ENCODE results near the gene LCMT1.
A peak's percentile ranks its signal among the peaks of the same experiment; 100 is the strongest.

Gene LCMT1

DNA sequence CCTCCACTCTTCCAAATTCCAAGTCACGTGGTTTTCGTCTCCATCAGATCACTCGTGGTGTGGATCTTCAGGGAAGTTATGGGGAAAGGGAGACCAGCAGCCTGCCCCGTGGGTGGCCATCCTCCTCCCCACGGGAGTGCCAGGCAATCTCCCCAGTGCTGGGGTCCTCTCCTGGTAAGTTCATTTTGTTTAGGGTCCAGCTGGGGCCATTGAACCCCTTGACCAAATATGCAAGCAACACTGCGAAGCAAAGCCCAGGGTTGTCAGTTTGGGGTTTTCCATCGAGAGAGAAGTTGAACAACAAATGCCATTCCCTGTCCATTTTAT lies 4.1 kb upstream of the LCMT1 start:
- peak overlapping the region; percentile 67 for H3K4me3 ChIP-seq (replicated peaks; ENCODE audit: low read depth, low read length)
- DNase-seq (ENCODE audit: extremely low read depth, low read depth): no peak
- no peak for TF ChIP-seq CTCF (IDR thresholded peaks at IDR 0.05; ENCODE audit: low read depth, low read length, missing control alignments)

GRCh38 chr16:25108054-25108453 lies 3.5 kb upstream of the LCMT1 start:
- DNase-seq (ENCODE audit: extremely low read depth, low read depth): no peak
- no peak overlapping the region for H3K4me3 ChIP-seq (replicated peaks; ENCODE audit: low read depth, low read length)

GRCh38 chr16:25109643-25110042 lies 1.9 kb upstream of the LCMT1 start:
- TF ChIP-seq CTCF (IDR thresholded peaks at IDR 0.05; ENCODE audit: low read depth, low read length, missing control alignments): no peak
- H3K4me3 ChIP-seq (replicated peaks; ENCODE audit: low read depth, low read length): 0 out of 2 replicates have a peak overlapping the region, but pooled peaks have one; percentile 2
- DNase-seq (ENCODE audit: extremely low read depth, low read depth): peak; percentile 90

More at GRCh38 chr16:25108054-25108453, 3.5 kb upstream of the LCMT1 start:
- TF ChIP-seq CTCF (IDR thresholded peaks at IDR 0.05; ENCODE audit: low read depth, low read length, missing control alignments): no peak

DNA sequence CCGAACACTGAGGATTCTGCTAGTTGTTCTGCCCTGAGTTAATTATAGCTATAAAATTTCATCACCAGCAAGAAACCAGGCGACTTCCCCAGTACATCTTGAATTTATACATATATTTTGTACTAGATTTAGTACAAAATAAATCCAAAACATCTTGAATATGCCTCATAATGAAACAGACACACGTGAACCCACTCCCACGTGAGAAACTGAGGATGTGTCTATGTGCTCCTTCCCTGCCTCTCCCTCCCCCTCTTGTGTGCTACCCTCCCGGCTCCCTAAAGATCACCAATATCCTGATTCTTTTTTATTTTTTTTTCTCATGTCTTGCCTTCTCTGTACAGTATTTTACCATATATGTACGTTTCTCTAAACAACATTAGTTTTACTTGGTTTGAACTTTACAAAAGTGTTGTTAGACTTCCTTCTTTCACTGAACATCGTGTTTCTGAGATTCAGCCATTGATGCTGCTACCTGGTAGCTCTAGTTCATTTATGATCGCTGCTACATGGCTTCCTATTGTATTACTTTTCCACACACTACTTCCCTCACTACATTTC lies 1.1 kb upstream of the LCMT1 start:
- H3K4me3 ChIP-seq (replicated peaks; ENCODE audit: low read depth, low read length): peak overlapping the region; percentile 75
- no peak for TF ChIP-seq CTCF (IDR thresholded peaks at IDR 0.05; ENCODE audit: low read depth, low read length, missing control alignments)
- no peak for DNase-seq (ENCODE audit: extremely low read depth, low read depth)

DNA sequence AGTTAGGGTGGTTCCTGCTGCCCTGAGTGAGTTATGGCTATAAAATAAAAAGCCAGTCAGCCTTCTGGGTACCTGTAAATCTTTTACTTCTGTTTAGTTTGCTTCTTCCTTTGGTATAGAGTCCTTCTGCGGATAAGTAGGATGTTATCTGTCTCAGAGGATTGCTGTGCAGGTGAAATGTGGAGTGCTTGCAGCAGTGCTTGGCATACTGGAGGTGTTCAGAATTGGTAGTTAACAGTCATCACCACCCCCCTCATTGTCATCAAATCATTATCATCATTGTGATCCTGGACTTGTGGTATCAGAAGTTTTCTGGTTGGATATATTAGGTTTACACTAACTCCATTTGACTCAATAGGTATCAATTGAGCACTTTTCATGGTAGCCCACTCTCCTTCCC lies 2.6 kb downstream of the LCMT1 start:
- no peak for DNase-seq (ENCODE audit: extremely low read depth, low read depth)
- no peak overlapping the region for H3K4me3 ChIP-seq (replicated peaks; ENCODE audit: low read depth, low read length)
- no peak for TF ChIP-seq CTCF (IDR thresholded peaks at IDR 0.05; ENCODE audit: low read depth, low read length, missing control alignments)

DNA sequence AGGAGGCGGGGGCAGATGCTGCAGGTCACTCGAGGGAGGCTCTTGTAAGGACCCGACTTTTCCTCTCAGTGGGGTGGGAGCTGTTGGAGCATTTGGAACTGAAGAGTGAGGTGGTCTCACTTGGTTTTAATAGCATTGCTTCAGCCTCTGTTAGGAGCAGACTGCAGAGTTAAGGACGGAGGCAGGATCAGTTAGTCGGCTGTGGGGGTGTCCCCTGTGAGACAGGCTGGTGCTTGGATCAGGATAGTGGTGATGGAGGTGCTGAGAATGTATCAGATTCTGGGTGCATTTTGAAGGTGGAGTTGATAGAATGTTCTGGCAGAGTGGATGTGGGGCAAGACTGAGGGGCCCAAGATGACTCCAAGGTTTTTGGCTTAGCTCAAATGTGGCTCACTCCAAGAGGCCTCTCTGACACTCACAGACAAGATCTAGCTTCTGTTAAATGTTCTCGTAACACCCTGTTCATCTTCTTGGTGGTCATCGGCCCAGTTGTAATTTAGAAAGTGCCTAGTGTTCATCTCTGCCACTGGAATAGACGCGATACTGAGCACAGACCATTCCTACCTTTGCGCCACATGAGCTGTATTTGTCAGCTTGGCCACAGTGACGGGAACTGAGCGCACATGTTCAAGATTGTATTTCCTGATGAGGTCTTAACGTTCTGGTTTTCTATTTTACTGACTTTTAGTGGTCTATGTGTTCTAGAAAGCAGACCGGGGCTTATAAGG lies 7.5 kb downstream of the LCMT1 start:
- no peak for DNase-seq (ENCODE audit: extremely low read depth, low read depth)
- no peak overlapping the region for H3K4me3 ChIP-seq (replicated peaks; ENCODE audit: low read depth, low read length)
- no peak for TF ChIP-seq CTCF (IDR thresholded peaks at IDR 0.05; ENCODE audit: low read depth, low read length, missing control alignments)

Measured in HFF-Myc (cell line).